Activated CD4-positive, alpha-beta T cell treated with anti-CD3 and anti-CD28 coated beads for 48 hours (primary cell): Measurements from ENCODE around the gene ZNF180.
"Not testable (repeated sequence)": the region's sequence is repeated elsewhere in the genome, so short reads cannot be mapped to it uniquely, and the experiment has no call there.

ENCODE experiments used
- DNase-seq: peaks from one replicate; pipeline ENCODE4 v3.0.0-alpha.2; 2020

The ZNF180 gene

DNA sequence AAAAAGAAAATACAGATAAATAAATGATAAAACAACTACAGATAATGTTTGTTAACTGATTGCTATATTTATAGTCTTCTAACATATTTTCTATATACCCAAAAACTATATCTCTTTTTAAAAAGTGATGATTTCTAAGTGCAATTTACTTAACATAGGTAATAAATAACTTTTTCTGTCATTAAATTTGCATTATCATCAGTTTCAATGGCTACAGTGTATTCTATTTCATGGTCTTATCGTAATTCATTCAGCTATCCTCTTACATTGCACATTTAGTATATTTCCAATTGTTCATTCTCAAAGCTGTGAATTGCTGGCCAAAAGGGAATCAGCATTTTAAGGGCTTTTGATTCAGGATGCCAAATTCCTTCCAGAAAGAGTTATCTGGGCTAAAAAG lies 3.6 kb downstream of the ZNF180 start:
- no peak for DNase-seq

- DNase-seq, result no peak
Measured at GRCh38 chr19:44476559-44477408, 23.5 kb downstream of the ZNF180 start.

DNA sequence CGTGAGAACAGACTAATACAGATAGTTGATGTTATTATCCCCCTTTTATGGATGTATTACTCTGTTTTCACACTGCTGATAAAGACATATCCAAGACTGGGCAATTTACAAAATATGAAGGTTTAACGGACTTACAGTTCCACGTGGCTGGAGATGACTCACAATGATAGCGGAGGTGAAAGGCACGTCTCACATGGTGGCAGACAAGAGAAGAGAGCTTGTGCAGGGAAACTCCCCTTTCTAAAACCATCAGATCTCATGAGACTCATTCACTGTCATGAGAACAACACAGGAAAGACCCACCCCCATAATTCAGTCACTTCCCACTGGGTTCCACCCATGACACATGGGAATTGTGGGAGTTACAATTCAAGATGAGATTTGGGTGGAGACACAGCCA lies 31.6 kb downstream of the ZNF180 start:
- DNase-seq, result not testable (repeated sequence)

GRCh38 chr19:44462600-44463286 lies 37.6 kb downstream of the ZNF180 start:
- not testable (repeated sequence) for DNase-seq

DNA sequence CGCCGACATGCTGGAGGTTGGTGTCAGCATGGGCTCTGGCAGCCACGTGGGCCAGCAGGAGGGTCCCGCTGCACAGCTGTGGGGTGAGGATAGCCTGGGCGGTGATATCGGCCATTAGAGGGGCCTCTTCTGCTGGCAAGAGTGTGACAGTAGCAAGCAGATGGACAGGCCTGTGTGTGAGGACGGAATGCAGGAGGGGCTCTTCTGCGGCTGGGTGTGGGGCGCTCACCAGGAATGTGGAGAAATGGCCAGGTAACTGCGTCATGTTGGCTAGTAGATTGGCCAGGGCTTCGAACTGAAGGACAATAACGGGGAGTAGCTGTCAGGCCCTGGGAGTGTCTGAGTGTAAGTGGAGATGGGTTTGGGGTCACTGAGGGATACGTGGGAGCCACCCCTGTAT lies 44.3 kb downstream of the ZNF180 start:
- not testable (repeated sequence) for DNase-seq

DNA sequence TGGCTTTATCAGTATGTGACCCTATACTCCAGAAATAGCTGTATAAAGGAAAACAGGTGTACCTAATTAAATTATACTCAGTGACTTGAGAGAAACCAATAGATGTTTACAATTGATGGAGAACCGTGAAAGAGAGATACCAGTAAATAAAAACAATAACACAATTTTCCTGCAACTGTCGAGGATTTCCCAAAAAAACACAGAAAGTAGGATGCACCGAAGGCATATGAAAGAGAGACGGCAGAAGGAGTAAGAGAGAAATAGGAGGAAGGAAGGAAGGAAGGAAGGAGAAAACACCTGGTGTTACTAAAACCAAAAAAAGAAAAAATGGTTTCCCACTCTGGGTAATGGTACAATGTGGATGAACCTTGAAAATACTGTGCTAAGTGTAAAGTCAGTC lies 45.2 kb downstream of the ZNF180 start:
- DNase-seq, result no peak

GRCh38 chr19:44452367-44452766 lies 48.0 kb downstream of the ZNF180 start:
- no peak for DNase-seq

DNA sequence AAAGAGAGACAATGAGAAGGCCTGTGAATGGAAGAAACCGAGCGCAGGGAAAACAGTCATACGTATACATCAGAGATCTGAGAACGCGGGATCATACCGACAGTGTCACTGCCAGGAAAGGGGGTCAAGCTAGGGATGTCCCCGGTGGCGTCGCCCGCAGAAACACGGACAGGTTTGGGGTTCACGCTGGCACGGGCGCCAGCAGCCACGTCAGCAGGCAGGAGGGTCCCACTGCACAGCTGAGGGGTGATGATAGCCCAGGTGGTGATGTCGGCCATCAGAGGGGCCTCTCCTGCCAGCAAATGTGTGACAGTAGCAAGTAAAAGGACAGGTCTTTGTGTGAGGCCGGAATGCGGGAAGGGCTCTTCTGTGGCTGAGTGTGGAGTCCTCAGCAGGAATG lies 48.6 kb downstream of the ZNF180 start:
- no peak for DNase-seq

DNA sequence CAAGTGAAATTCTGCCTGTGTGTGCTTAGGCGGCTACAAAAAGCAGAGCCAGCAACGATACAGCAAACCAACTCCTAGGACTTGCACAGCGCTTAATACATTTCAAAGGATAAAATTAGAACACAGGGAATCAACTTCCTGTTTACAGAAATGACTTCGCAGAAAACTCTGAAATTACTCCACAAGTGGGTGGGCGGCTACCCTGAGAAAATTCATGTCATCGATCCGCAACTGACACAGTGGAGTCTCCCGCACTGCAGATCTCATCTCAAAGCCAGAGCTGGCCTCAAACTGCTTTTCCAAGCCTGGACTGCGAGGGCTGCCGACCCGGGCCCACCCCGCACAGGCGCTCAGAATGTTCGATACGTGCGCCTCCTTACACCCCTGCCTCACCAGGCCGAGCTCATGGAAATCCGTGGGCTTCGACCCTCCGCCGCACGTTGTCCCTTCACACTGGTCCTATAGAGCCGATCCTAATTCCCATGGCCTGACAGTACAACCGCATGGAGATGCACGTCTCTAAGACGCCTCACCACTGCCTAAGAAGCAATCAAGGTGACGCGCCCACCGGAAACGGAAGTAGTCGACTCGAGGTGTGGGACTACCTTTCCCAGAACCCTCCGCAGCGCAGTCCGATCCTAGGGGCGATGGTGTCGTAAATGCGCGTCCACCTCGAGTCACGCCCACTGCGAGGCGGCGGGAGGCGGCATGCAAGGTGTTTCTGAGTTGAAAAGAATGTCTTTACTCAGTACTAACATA lies 52.2 kb downstream of the ZNF180 start, which contains the start of gene ZNF229:
Gene ZNF229, minus strand, starts transcription at position 557 of the 759 bp plus-strand sequence. CDS start 5,625 bp downstream, outside the sequence.
- peak; percentile 86 for DNase-seq

- DNase-seq, result no peak
Measured at GRCh38 chr19:44438441-44438840, 61.9 kb downstream of the ZNF180 start.

DNA sequence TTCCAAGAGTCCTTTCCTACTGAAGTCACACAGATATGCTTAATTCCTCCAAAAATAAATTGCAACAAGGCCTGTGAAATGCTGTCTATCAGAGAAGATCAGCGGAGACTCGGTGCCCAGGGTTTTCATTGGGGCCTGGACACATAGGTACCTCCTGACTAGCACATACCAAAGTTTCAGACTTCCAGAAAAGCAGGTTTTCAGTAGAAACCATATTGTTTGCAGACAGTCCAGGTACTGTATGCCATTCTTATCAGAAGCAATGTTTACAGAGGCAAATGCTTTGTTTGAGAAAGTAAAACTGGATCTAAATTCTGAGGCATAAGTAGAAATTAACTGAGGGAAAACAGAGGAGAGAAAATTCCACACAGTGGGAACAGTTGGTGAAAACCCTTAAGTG lies 64.9 kb downstream of the ZNF180 start:
- no peak for DNase-seq

- DNase-seq, result no peak
Measured at GRCh38 chr19:44430956-44431355, 69.4 kb downstream of the ZNF180 start.
